Neural crest cell (in vitro differentiated cells): ENCODE data around the gene C17orf58. TPM values are rescaled to one million over a fixed set of nuclear protein-coding genes. Genes with fewer than 3 reads are reported as not detected.
"Not testable (repeated sequence)": the region's sequence is repeated elsewhere in the genome, so short reads cannot be mapped to it uniquely, and the experiment has no call there.

ENCODE experiments used
- DNase-seq: peaks from one replicate; pipeline ENCODE4 v3.0.0; 2021; ENCODE audit warnings: low read depth, mixed read lengths, low spot score
- H3K27ac Mint-ChIP-seq: one replicate; pipeline ENCODE4 v1.8.0; 2021; ENCODE audit warnings: mild to moderate bottlenecking, mixed read lengths; ENCODE audit not compliant: unreplicated experiment
- H3K27me3 Mint-ChIP-seq: 2 replicates; pipeline ENCODE4 v1.8.0; 2021; ENCODE audit warnings: low read depth, mild to moderate bottlenecking, mixed read lengths
- H3K36me3 Mint-ChIP-seq: 2 replicates; pipeline ENCODE4 v1.8.0; 2021; ENCODE audit warnings: low read depth, mild to moderate bottlenecking, mixed read lengths
- H3K4me1 Mint-ChIP-seq: 2 replicates; pipeline ENCODE4 v1.8.0; 2021; ENCODE audit warnings: mixed read lengths
- H3K4me3 Mint-ChIP-seq: one replicate; pipeline ENCODE4 v1.8.0; 2021; ENCODE audit warnings: mild to moderate bottlenecking, mixed read lengths
- H3K9me3 Mint-ChIP-seq: 2 replicates; pipeline ENCODE4 v1.8.0; 2021; ENCODE audit warnings: mixed read lengths
- CTCF ChIP-seq: fragments of 200-600 bp; sonication (generic); conservative IDR thresholded peaks from 2 replicates; pipeline ENCODE4 v1.5.0; 2021; ENCODE audit warnings: antibody characterized with exemption, mild to moderate bottlenecking
- total RNA-seq: library from RNA; stranded (reverse); gene quantifications from 2 replicates; pipeline ENCODE4 v1.2.1, GENCODE V29; 2021

Gene C17orf58
- total RNA-seq, 1 donor from 2014 or later, result 16.4 TPM

- peak overlapping the region; percentile 67 for H3K27ac Mint-ChIP-seq
Observed at GRCh38 chr17:67974598-67975066, 21.6 kb downstream of the C17orf58 start.

GRCh38 chr17:67974185-67974584 lies 22.1 kb downstream of the C17orf58 start:
- Mint-ChIP-seq H3K36me3 (peaks cover 19% of the 10 kb centered on the region), H3K4me1 (peaks cover 8% of the 10 kb centered on the region), H3K27me3 (no peaks in the 10 kb centered on the region), H3K4me3 (no peak overlapping the region), H3K27ac (no peak overlapping the region), H3K9me3 (no peaks in the 10 kb centered on the region)
- DNase-seq, result no peak
- TF ChIP-seq CTCF, result no peak

More at GRCh38 chr17:67974598-67975066, 21.6 kb downstream of the C17orf58 start:
- H3K4me3 Mint-ChIP-seq, result peak overlapping the region; percentile 23
- H3K4me1 Mint-ChIP-seq, result peaks cover 8% of the 10 kb centered on the region
- H3K9me3 Mint-ChIP-seq, result no peaks in the 10 kb centered on the region
- TF ChIP-seq CTCF, result no peak
- DNase-seq, result no peak
- H3K27me3 Mint-ChIP-seq, result no peaks in the 10 kb centered on the region
- H3K36me3 Mint-ChIP-seq, result peaks cover 19% of the 10 kb centered on the region

GRCh38 chr17:67970783-67971182 lies 25.5 kb downstream of the C17orf58 start:
- Mint-ChIP-seq H3K36me3 (peaks cover 19% of the 10 kb centered on the region), H3K27ac (no peak overlapping the region), H3K27me3 (no peaks in the 10 kb centered on the region), H3K4me1 (peaks cover 8% of the 10 kb centered on the region), H3K9me3 (no peaks in the 10 kb centered on the region), H3K4me3 (no peak overlapping the region)
- DNase-seq, result no peak
- no peak for TF ChIP-seq CTCF

GRCh38 chr17:67963145-67963572 lies 33.1 kb downstream of the C17orf58 start:
- H3K36me3 Mint-ChIP-seq, result peaks cover 27% of the 10 kb centered on the region
- peak; percentile 81 for TF ChIP-seq CTCF
- not testable (repeated sequence) for H3K27ac Mint-ChIP-seq, H3K4me1 Mint-ChIP-seq, H3K27me3 Mint-ChIP-seq, H3K9me3 Mint-ChIP-seq, H3K4me3 Mint-ChIP-seq
- peak; percentile 72 for DNase-seq

- H3K36me3 Mint-ChIP-seq, result peaks cover 27% of the 10 kb centered on the region
- not testable (repeated sequence) for DNase-seq, H3K4me1 Mint-ChIP-seq, H3K9me3 Mint-ChIP-seq, H3K27ac Mint-ChIP-seq, H3K4me3 Mint-ChIP-seq, H3K27me3 Mint-ChIP-seq
Observed at GRCh38 chr17:67962156-67962555, 34.1 kb downstream of the C17orf58 start.

- not testable (repeated sequence) for DNase-seq, H3K4me3 Mint-ChIP-seq, H3K9me3 Mint-ChIP-seq, H3K4me1 Mint-ChIP-seq, H3K27me3 Mint-ChIP-seq
- Mint-ChIP-seq H3K27ac (peak overlapping the region; percentile 46), H3K36me3 (peaks cover 25% of the 10 kb centered on the region)
Observed at GRCh38 chr17:67960276-67960675, 36.0 kb downstream of the C17orf58 start.

GRCh38 chr17:67959510-67959909 lies 36.8 kb downstream of the C17orf58 start:
- no peaks in the 10 kb centered on the region for H3K27me3 Mint-ChIP-seq
- H3K4me3 Mint-ChIP-seq, result no peak overlapping the region
- no peak for TF ChIP-seq CTCF
- no peak for DNase-seq
- H3K4me1 Mint-ChIP-seq, result peaks cover 4% of the 10 kb centered on the region
- peaks cover 24% of the 10 kb centered on the region for H3K36me3 Mint-ChIP-seq
- H3K9me3 Mint-ChIP-seq, result no peaks in the 10 kb centered on the region
- H3K27ac Mint-ChIP-seq, result no peak overlapping the region
